ENCODE results near the gene CDRT15.
"Not testable (repeated sequence)": the region's sequence is repeated elsewhere in the genome, so short reads cannot be mapped to it uniquely, and the experiment has no call there.

Gene CDRT15

GRCh38 chr17:14236762-14237161 is at the start of gene CDRT15:
Gene CDRT15 (minus strand): TSS chr17:14236862. CDS start chr17:14236833, 29 bp downstream.
- DNase-seq (ENCODE audit: low read depth), result not testable (repeated sequence)

DNA sequence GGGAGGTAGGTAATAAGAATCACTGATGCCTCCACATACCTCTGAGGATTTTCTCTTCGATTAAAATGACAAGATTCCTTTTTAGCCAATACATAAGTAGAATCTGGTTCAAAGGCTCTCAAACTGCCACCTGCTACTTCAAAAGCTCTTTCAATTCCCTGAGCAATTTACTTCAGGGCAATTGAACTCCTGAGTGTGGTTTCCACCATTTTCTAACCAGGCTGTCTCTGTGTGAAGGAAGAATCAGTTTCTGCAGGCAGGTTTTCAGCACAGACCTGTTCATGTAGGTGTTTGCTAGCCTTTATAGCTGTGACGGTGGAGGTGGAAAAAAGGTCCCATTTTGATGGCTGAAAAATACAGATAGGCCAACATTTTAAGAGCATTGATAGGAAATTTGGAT is 46.1 kb upstream of the CDRT15 start:
- no peak for DNase-seq (ENCODE audit: low read depth)

- DNase-seq (ENCODE audit: low read depth), result no peak
These were observed 44.9 kb upstream of the CDRT15 start for GRCh38 chr17:14281530-14281929.

- DNase-seq (ENCODE audit: low read depth), result no peak
These were observed 40.0 kb upstream of the CDRT15 start for GRCh38 chr17:14276535-14277250.

DNA sequence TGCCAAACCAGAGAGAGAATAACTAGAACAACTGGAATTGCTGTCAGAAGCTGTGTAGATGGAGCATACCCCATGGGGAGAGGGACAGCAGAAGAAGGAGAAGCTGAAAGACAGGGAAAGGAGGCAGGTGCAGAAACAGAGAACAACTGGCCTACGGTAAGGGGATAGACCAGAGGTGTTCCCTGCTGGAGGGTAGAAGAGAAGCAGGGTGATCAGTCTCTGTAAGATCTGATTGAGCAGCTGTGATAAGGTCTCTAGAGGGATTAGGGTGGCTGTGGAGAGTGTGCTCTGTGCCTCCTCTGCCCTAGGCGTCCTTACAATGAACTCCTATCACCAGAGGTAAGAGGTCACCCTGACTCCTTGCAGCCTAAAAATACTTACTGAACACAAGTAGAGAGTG is 33.8 kb upstream of the CDRT15 start:
- DNase-seq (ENCODE audit: low read depth), result no peak

GRCh38 chr17:14269473-14269872 is 32.8 kb upstream of the CDRT15 start:
- DNase-seq (ENCODE audit: low read depth), result no peak

- DNase-seq (ENCODE audit: low read depth), result no peak
These were observed 31.6 kb upstream of the CDRT15 start for GRCh38 chr17:14268264-14268663.

GRCh38 chr17:14261406-14261805 is 24.7 kb upstream of the CDRT15 start:
- no peak for DNase-seq (ENCODE audit: low read depth)

GRCh38 chr17:14245629-14246028 is 9.0 kb upstream of the CDRT15 start:
- no peak for DNase-seq (ENCODE audit: low read depth)

GRCh38 chr17:14245002-14245401 is 8.3 kb upstream of the CDRT15 start:
- DNase-seq (ENCODE audit: low read depth), result no peak

DNA sequence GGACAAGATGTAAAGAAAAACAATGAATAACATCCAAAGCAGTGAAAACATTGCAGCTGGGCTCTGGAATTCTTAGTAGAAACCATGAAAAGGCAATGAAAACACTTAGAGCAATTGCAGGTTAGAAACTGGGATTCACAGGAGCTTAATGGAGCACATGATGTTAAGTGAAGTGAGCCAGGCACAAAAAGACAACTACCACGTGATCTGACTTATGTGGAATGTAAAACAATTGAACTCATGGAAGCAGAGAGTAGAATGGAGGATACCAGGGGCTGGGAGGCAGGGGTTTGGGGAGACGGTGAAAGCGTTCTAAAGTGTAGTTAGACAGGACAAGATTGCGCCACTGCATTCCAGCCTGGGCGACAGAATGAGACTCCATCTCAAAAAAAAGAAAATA is 2.6 kb upstream of the CDRT15 start:
- not testable (repeated sequence) for DNase-seq (ENCODE audit: low read depth)

GRCh38 chr17:14236032-14236431 is 630 bp downstream of the CDRT15 start:
- DNase-seq (ENCODE audit: low read depth), result not testable (repeated sequence)

DNA sequence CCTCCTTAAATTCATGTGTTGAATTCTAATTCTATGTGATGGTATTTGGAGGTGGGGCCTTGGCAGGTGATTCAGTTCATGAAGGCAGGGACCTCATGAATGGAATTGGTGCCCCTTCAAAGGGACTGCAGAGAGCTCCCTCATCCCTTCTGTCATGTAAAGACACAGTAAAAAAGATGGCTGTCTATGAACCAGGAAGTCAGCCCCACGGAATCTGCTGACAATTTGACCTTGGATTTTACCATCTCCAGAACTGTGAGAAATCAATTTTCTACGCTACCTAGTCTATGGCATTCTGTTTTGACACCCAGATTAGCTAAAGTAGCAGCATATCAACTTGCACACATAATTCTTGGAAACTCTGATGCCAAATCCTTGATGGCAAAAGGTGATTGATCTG is 1.6 kb downstream of the CDRT15 start:
- DNase-seq (ENCODE audit: low read depth), result not testable (repeated sequence)

GRCh38 chr17:14231187-14231586 is 5.5 kb downstream of the CDRT15 start:
- DNase-seq (ENCODE audit: low read depth), result peak; percentile 4

- no peak for DNase-seq (ENCODE audit: low read depth)
These were observed 7.8 kb downstream of the CDRT15 start for GRCh38 chr17:14228903-14229302.

DNA sequence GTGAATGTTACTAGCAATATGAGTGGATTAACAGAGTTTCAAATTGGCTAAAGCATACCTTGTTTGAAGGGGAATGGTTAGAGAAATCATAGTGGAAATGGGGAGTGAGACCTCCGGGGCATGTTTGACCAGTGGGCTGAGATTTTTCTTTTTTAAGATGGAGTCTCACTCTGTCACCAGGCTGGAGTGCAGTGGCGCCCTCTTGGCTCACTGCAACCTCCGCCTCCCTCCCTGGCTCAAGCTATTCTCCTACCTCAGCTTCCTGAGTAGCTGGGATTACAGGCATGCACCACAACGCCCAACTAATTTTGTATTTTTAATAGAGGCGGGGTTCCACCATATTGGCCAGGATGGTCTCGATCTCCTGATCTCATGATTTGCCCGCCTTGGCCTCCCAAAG is 9.6 kb downstream of the CDRT15 start:
- no peak for DNase-seq (ENCODE audit: low read depth)

GRCh38 chr17:14225254-14225980 is 11.2 kb downstream of the CDRT15 start:
- DNase-seq (ENCODE audit: low read depth), result no peak

DNA sequence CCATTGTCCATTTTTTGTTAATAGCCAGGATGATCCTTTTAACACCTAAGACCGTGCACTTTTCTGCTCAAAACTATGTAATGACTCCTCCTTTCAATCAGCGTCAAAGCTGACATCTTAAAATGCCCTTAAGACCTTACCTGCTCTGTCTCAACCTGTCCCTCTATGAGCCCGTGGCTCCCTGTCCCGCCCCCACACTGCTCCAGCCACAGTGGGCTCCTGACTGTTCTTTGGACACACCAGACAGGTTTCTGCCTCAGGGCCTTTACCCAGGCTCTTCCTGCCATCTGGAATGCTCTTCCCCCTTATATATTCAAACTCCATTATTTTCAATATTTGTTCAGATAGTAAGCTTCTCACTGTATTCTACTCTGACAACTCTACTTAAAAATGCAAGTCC is 14.1 kb downstream of the CDRT15 start:
- DNase-seq (ENCODE audit: low read depth), result no peak

GRCh38 chr17:14214271-14214670 is 22.4 kb downstream of the CDRT15 start:
- peak; percentile 16 for DNase-seq (ENCODE audit: low read depth)

DNA sequence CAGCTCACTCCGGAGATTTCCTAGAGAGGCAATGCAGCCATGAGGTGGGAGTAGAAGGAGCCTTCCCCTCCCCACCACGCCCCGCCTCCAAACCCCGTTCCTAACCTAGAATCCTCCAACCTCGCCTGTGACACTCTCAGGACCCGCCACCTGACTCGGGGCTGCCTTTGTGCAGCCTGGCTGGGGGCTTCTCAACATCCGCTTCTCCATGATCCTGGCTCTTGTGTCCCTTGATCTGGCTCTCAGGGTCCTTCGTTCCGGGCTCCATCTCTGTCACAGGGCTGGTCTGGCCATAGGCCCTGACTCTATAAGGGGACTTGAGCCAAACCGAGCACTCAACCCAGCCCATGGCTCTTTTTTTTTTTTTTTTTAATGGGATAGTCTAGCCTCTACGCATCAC is 24.3 kb downstream of the CDRT15 start:
- no peak for DNase-seq (ENCODE audit: low read depth)

GRCh38 chr17:14211801-14212200 is 24.9 kb downstream of the CDRT15 start:
- no peak for DNase-seq (ENCODE audit: low read depth)

- no peak for DNase-seq (ENCODE audit: low read depth)
These were observed 25.4 kb downstream of the CDRT15 start for GRCh38 chr17:14211246-14211645.

GRCh38 chr17:14209215-14209614 is 27.4 kb downstream of the CDRT15 start:
- no peak for DNase-seq (ENCODE audit: low read depth)

DNA sequence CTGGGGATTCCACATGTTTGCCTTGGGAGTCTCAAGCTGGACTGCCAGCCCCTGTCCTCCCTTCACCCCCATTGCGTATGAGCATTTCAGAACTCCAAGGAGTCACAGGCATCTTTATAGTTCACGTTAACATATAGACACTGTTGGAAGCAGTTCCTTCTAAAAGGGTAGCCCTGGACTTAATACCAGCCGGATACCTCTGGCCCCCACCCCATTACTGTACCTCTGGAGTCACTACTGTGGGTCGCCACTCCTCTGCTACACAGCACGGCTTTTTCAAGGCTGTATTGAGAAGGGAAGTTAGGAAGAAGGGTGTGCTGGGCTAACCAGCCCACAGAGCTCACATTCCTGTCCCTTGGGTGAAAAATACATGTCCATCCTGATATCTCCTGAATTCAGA is 28.9 kb downstream of the CDRT15 start:
- no peak for DNase-seq (ENCODE audit: low read depth)
